Calu3 (cell line): ENCODE results near the gene CLEC16A. TPM values are rescaled to one million over a fixed set of nuclear protein-coding genes. Genes with fewer than 3 reads are reported as not detected.

Experiments
- BruUV-seq: library from RNA; stranded (reverse); fragments of 400-500 nt; replicated peaks from 2 replicates; lab custom pipeline; 2021; lab: Mats Ljungman, UMichigan
- CTCF ChIA-PET: fragments of 300-600 bp; sonication (Branson Sonifier 250); formaldehyde crosslinking; loops from one replicate; lab custom pipeline; 2022; ENCODE audit warnings: antibody characterized with exemption; lab: Charles Lee
- DNase-seq: peaks from one replicate; pipeline ENCODE4 v3.0.0; 2022
- H3K27ac Mint-ChIP-seq: one replicate; pipeline ENCODE4 v1.8.0; 2022; ENCODE audit warnings: mixed read lengths; ENCODE audit not compliant: unreplicated experiment
- H3K27me3 Mint-ChIP-seq: one replicate; pipeline ENCODE4 v1.8.0; 2022; ENCODE audit warnings: mixed read lengths; ENCODE audit not compliant: unreplicated experiment
- H3K36me3 Mint-ChIP-seq: one replicate; pipeline ENCODE4 v1.8.0; 2022; ENCODE audit warnings: mild to moderate bottlenecking, moderate library complexity, mixed read lengths; ENCODE audit not compliant: insufficient read depth, unreplicated experiment
- H3K4me1 Mint-ChIP-seq: one replicate; pipeline ENCODE4 v1.8.0; 2022; ENCODE audit warnings: mild to moderate bottlenecking, low read depth, mixed read lengths; ENCODE audit not compliant: unreplicated experiment
- H3K4me3 Mint-ChIP-seq: one replicate; pipeline ENCODE4 v1.8.0; 2022; ENCODE audit warnings: mild to moderate bottlenecking, low read depth, moderate library complexity, mixed read lengths; ENCODE audit not compliant: unreplicated experiment
- H3K9me3 Mint-ChIP-seq: one replicate; pipeline ENCODE4 v1.8.0; 2022; ENCODE audit warnings: low read depth, mixed read lengths; ENCODE audit not compliant: unreplicated experiment
- CTCF ChIP-seq: fragments of 200-600 bp; IDR thresholded peaks from one replicate; pipeline ENCODE4 v1.8.0; 2022; ENCODE audit warnings: antibody characterized with exemption; ENCODE audit not compliant: unreplicated experiment
- intact Hi-C: fragments of 100-400 bp; cut with micrococcal nuclease; formaldehyde crosslinking; loops from one replicate; pipeline ENCODE4 v1.10.0; 2022; ENCODE audit not compliant: unreplicated experiment
- total RNA-seq: library from RNA; stranded (reverse); gene quantifications from 2 replicates; pipeline ENCODE4 v1.2.3, GENCODE V29; 2022

CLEC16A gene
- total RNA-seq, 1 experiment from 2014 or later = 33.0 TPM

- intact Hi-C loops = loop anchor here (10.0 kb wide), 1 partner anchor 116 kb away; the partner anchor contains the start of gene SOCS1
- TF ChIP-seq CTCF = no peak
- Mint-ChIP-seq H3K36me3 (no peaks in the 10 kb centered on the region), H3K9me3 (no peaks in the 10 kb centered on the region), H3K27me3 (no peaks in the 10 kb centered on the region), H3K4me3 (no peak overlapping the region), H3K27ac (no peak overlapping the region), H3K4me1 (peaks cover under 1% of the 10 kb centered on the region)
- DNase-seq = no peak
- BruUV-seq = no TSS peak
- CTCF ChIA-PET = no interaction called here
Measured at GRCh38 chr16:11138769-11139325, 194.5 kb downstream of the CLEC16A start.

GRCh38 chr16:11139326-11140097, 195.1 kb downstream of the CLEC16A start:
- Mint-ChIP-seq H3K9me3 (no peaks in the 10 kb centered on the region), H3K36me3 (no peaks in the 10 kb centered on the region), H3K4me1 (no peaks in the 10 kb centered on the region), H3K4me3 (no peak overlapping the region), H3K27me3 (no peaks in the 10 kb centered on the region), H3K27ac (no peak overlapping the region)
- TF ChIP-seq CTCF = no peak
- BruUV-seq = no TSS peak
- intact Hi-C loops = loop anchor here (10.0 kb wide), 1 partner anchor 115 kb away; the partner anchor contains the start of gene SOCS1
- CTCF ChIA-PET = no interaction called here
- no peak for DNase-seq

GRCh38 chr16:11140098-11140375, 195.7 kb downstream of the CLEC16A start:
- CTCF ChIA-PET = no interaction called here
- TF ChIP-seq CTCF = no peak
- no peaks in the 10 kb centered on the region for H3K4me1 Mint-ChIP-seq
- H3K27ac Mint-ChIP-seq = no peak overlapping the region
- no peaks in the 10 kb centered on the region for H3K36me3 Mint-ChIP-seq
- H3K27me3 Mint-ChIP-seq = no peaks in the 10 kb centered on the region
- no peak overlapping the region for H3K4me3 Mint-ChIP-seq
- intact Hi-C loops = no loop called here
- H3K9me3 Mint-ChIP-seq = no peaks in the 10 kb centered on the region
- BruUV-seq = no TSS peak
- DNase-seq = no peak

- no peak for DNase-seq
- Mint-ChIP-seq H3K36me3 (no peaks in the 10 kb centered on the region), H3K4me1 (no peaks in the 10 kb centered on the region), H3K9me3 (no peaks in the 10 kb centered on the region), H3K27ac (no peak overlapping the region), H3K4me3 (no peak overlapping the region), H3K27me3 (no peaks in the 10 kb centered on the region)
- CTCF ChIA-PET = no interaction called here
- intact Hi-C loops = no loop called here
- no TSS peak for BruUV-seq
- no peak for TF ChIP-seq CTCF
Measured at GRCh38 chr16:11140466-11140865, 196.1 kb downstream of the CLEC16A start.
